Stomach (tissue), 4 donors: Measurements from ENCODE around the gene MET.

Experiments
- CTCF ChIP-seq, 7 experiments: fragments of 450-650 bp in 4 of 7; fragments of 200-600 bp in 3 of 7; sonication (generic) in 3 of 7; IDR thresholded peaks; one replicate each; pipeline ENCODE4 v1.5.1; 2016 to 2019; ENCODE audit warnings: antibody characterized with exemption in 7 of 7, control low read depth in 2 of 7, mild to moderate bottlenecking in 1 of 7
- EP300 ChIP-seq: sonication (generic); formaldehyde crosslinking; IDR thresholded peaks from one replicate; pipeline ENCODE4 v1.6.1; 2017; ENCODE audit warnings: antibody characterized with exemption
- POLR2A ChIP-seq, 4 donors: fragments of 450-650 bp; IDR thresholded peaks; one replicate each; pipeline ENCODE4 v1.6.1; 2016; ENCODE audit warnings: antibody characterized with exemption in 4 of 4, control low read depth in 2 of 4, mild to moderate bottlenecking in 1 of 4, moderate library complexity in 1 of 4
- POLR2AphosphoS5 ChIP-seq, 3 donors: sonication (generic); formaldehyde crosslinking; IDR thresholded peaks; one replicate each; pipeline ENCODE4 v1.6.1; 2016; ENCODE audit warnings: antibody characterized with exemption in 3 of 3

DNA sequence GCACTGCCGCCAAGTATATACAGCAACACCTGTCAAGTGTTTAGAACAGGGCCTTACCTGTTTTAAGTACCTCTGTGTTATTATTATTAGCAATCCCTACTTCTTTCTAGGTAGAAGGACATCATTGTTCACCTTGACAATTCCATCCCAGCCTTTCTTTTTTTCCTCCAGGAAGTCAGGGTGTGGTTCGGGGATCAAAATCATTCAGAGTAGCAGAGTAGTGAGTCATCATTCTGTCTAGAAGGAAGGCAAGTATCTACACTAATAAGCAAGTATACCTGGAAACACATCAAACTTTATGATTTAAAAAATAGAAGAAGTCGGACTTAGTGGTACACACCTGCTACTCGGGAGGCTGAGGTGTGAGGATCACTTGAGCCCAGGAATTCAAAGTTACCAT, 164.9 kb downstream of the MET start:
- TF ChIP-seq CTCF (IDR thresholded peaks at IDR 0.05) (no peak), POLR2AphosphoS5 (IDR thresholded peaks at IDR 0.05) (no peak), POLR2A (IDR thresholded peaks at IDR 0.05) (no peak), EP300 (no peak)
